Measurements from ENCODE around the gene ZC3H18.
"Not testable (repeated sequence)": the region's sequence is repeated elsewhere in the genome, so short reads cannot be mapped to it uniquely, and the experiment has no call there.

ZC3H18 gene

GRCh38 chr16:88658714-88659113 lies 88.5 kb downstream of the ZC3H18 start:
- DNase-seq = no peak

DNA sequence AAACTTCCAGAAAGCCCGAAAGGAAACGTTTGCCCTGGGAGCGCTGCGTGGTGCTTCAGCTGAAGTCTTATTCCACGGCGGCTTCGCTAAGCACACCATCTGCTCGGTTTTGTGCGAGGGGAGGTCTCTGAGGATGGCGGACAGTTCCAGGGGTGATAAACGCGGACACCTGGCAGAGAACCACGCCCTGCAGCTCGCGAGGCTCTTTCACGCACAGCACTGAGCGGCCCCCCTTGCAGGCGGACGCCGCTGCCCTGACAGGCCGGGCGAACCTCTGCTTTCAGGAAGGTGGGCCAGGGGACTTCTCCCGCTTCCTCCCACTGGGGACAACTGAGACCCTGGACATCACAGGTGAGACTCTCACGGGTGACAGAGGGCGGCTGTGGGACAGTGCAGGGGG lies 89.0 kb downstream of the ZC3H18 start:
- DNase-seq = no peak

- no peak for DNase-seq
Observed at GRCh38 chr16:88661468-88661867, 91.3 kb downstream of the ZC3H18 start.

DNA sequence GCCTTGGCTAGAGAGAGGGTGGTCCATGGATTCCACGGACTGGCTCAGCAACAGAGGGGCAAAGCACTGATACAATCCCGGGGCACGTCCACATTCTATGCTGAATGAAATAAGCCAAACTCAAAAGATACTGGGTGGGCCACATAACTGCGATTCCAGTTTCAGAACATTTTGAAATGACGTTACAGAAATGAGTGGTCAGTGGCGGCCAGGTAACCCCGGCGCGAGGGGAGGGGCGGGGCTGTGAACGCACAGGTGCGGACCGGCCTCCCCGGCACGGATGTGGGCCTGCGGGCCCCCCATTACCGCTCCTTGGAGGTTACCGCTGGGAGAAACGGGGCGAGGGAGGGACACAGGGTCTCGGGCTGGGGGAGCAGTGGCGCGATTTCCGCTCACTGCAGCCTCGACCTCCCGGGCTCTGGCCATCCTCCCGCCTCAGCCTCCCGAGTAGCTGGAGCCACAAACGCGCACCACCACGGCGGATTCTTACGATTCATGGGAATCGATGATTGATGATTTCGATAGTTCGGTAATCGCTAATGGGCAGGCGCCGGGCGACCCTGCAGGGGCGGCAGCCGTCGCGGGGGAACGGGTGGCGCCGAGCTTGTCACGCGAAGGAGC lies 92.1 kb downstream of the ZC3H18 start:
- no peak for DNase-seq

- peak; percentile 93 for DNase-seq
Observed at GRCh38 chr16:88662843-88663606, 92.8 kb downstream of the ZC3H18 start, which contains the start of gene MVD. TSS of gene MVD (minus strand) at chr16:88663091. CDS start at chr16:88663080, 11 bp downstream.

- DNase-seq = no peak
Observed at GRCh38 chr16:88665148-88665547, 94.9 kb downstream of the ZC3H18 start.

DNA sequence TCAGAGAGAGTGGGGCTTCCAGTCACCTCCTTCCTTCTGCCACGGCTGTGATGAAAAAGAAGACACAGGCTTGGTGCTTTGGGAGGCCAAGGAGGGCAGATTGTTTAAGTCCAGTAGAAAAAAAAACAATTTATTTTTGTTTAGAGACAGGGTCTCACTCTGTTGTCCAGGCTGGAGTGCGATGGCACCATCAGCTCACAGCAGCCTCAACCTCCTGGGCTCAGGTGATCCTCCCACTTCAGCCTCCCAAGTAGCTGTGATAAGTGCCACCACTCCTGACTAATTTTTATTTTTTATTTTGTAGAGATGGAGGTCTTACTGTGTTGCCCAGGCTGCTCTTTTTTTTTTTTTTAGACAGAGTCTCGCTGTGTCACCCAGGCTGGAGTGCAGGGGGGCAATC lies 95.4 kb downstream of the ZC3H18 start:
- DNase-seq = no peak

GRCh38 chr16:88667461-88667860 lies 97.3 kb downstream of the ZC3H18 start:
- DNase-seq = no peak

- not testable (repeated sequence) for DNase-seq
Observed at GRCh38 chr16:88669493-88669892, 99.3 kb downstream of the ZC3H18 start.

GRCh38 chr16:88669980-88670379 lies 99.8 kb downstream of the ZC3H18 start:
- DNase-seq = no peak

DNA sequence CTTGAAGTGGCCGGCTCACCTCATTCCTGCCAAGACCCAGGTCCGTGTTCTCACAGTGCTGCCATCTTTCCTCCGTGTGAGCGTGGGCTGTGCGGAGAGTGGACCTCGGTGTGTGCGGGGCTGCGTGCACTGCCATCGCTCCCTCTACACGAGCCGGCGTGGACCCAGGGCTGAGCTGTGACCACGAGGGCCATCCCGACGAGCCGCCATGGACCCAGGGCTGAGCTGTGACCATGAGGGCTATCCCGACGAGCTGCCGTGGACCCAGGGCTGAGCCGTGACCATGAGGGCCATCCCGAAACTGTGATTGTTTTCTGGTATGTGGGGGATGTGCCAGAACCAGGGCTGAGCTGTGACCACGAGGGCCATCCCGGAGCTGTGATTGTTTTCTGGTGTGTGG lies 101.6 kb downstream of the ZC3H18 start:
- DNase-seq = no peak

DNA sequence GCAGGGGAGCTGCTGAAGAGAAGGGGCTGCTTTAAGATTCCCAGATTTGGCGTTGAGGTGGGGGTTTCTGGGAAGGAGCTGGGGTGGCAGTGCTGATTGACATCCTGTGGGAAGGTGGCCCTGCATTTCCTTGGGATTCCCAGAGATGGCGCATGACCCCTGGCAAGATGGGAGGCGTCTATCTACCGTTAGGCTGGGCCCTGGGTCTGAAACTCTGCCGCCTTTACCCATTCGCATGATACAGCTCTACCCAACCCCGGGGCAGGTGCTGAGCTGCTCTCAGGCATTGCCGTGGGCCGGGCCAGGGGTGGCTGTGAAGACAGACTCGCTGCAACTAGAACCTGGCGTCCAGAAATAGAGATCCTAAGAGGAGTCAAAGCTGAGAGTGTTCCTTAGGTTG lies 102.6 kb downstream of the ZC3H18 start:
- no peak for DNase-seq

DNA sequence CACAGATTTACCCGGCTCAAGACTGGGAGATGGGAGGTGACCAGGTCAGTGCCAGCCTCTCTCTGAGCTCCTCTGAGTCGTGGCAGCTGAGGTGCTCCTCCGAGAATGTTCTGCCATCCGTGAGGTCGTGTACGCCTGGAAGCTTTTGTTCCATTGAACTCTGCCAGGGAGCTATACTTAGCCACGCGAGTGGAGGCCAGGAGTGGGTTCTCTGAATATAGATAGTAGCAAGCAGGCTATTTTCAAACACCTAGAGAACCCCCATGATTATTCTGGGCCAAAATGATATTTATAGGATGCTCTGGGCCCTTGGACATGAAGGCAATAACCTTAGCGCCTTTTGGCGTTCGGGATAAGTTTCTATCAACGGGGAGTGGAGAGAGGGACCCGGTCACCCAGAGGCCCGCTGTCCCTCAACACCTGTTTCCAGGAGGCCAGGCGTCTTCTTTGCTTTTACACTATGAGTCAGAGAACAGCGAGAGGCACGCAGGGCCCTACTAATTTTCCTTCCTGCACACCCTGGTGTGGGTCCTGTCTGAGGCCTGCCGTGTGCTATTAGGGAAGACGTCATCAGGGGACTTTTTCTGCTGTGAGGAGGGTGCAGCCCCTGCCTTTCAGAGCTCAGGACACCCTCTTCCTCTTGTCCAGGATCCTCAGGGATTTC lies 103.6 kb downstream of the ZC3H18 start:
- DNase-seq = no peak

- DNase-seq = no peak
Observed at GRCh38 chr16:88676502-88677242, 106.5 kb downstream of the ZC3H18 start.

DNA sequence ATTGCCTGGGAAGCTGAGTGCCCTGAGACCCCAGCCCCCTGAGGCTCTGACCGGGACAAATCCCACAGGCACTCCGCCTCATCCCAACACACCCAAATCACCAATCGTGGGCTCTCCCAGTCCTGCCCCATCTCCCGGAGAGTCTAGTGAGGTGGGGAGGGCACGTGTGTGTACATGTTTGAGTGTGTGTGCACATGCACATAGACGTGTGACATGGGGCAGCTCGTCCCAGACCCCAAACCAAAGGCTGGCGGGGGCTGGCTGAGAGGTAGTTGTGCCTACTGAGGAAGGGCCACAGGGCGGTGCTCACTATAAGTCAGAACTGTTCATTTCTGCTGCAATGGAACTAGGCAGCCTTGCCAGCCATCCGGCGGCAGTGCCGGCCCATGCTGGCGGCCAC lies 107.5 kb downstream of the ZC3H18 start:
- no peak for DNase-seq

DNA sequence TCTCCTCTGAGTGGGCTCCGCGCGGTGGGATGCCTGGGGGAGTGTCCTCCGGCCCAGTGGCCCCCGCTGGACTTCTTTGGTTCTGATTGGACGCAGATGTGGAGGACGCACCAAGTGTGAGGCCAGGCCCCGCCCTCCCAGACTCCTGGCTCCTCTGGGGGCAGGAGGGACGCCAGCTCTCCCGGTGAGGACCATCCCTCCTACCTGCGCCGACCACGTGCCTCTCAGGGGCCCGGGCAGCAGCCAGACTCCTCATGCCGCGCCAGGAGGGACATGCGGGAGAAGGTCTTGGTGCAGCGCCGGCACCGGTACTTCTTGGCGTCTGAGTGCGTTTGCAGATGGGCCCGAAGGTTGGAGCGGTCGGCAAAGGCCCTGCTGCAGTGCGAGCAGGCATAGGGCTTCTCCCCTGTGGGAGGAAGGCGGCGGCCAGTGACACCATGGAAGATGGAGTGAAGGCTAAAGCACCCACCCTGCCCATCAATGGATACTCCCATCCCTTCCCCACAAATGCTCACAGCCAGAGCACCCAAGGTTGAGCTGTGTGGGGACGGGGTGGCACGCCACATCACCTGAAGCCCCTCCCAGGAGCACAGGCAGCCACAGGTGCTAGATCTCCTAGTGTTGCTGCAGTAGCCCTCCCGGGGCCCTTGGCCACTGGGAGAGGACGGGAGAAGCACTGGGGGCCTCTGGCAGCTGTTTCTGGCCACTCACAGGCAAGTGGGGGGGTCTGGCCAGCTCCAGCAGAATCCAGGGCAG lies 108.2 kb downstream of the ZC3H18 start:
- DNase-seq = no peak

- no peak for DNase-seq
Observed at GRCh38 chr16:88680554-88681083, 110.4 kb downstream of the ZC3H18 start.

DNA sequence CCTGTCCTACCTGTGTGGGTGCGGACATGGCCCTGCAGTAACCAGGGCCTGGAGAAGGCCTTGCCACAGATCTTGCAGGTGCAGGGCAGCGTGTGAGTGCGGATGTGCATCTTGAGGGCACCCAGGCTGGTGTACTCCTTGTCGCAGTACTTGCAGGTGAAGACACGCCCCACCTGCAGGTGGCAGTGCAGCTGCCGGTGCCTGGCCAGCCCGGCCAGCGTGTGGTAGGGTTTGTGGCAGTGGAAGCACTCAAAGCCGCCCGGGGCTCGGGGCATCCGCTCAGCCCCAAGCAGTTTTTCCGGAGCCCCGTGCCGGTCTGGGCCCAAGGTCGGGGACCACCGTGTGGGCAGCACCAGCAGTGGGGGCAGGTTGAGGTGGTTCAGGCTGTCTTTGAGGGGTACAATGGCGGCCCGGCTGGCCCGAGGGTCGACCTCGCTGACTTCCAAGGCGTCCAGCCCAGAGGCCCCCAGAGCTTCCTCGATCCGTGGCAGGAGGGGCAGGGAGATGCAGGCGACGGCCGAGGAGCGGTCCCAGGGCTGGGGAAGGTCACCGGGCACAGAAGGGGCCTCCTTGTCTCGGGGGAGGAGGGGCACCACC lies 111.0 kb downstream of the ZC3H18 start:
- no peak for DNase-seq
